D721Med (cell line): ENCODE results near the gene MARS1.

Source experiments
- DNase-seq: peaks from one replicate; pipeline ENCODE4 v3.0.0; 2011; ENCODE audit warnings: low spot score; ENCODE audit not compliant: insufficient read length
- FAIRE-seq: peaks from 2 replicates; lab custom pipeline; 2011; peaks lifted over from hg19 to GRCh38; lab: Jason Lieb, UNC
- TF ChIP-seq, protein P1 (sequence below): IDR thresholded peaks from 2 replicates; pipeline ENCODE4 v1.5.1; 2012; ENCODE audit warnings: mild to moderate bottlenecking, control low read depth; ENCODE audit not compliant: insufficient read depth; ENCODE audit errors: missing control alignments

MARS1 gene

DNA sequence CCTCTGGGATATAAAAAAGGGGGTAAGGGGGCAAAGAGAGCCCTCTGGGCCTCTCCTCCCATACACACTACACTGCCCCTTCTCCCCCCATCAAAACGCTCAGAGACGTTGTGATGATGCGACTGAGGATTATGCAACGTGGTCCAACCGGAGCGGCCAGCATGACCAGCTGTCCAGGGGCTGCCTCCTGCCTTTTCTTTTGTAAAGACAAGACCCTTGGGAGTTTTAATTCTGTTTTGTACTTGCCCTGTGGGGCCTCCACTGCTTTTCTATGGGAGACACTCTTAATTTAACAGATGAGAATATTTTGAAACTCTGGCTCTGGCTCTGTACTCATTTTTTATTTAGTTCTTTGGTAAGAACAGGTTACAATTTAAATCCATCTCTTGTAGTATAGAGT, 42.0 kb downstream of the MARS1 start:
- DNase-seq, result no peak
- no peak for FAIRE-seq
- TF ChIP-seq, protein P1, sequence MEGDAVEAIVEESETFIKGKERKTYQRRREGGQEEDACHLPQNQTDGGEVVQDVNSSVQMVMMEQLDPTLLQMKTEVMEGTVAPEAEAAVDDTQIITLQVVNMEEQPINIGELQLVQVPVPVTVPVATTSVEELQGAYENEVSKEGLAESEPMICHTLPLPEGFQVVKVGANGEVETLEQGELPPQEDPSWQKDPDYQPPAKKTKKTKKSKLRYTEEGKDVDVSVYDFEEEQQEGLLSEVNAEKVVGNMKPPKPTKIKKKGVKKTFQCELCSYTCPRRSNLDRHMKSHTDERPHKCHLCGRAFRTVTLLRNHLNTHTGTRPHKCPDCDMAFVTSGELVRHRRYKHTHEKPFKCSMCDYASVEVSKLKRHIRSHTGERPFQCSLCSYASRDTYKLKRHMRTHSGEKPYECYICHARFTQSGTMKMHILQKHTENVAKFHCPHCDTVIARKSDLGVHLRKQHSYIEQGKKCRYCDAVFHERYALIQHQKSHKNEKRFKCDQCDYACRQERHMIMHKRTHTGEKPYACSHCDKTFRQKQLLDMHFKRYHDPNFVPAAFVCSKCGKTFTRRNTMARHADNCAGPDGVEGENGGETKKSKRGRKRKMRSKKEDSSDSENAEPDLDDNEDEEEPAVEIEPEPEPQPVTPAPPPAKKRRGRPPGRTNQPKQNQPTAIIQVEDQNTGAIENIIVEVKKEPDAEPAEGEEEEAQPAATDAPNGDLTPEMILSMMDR, result no peak

DNA sequence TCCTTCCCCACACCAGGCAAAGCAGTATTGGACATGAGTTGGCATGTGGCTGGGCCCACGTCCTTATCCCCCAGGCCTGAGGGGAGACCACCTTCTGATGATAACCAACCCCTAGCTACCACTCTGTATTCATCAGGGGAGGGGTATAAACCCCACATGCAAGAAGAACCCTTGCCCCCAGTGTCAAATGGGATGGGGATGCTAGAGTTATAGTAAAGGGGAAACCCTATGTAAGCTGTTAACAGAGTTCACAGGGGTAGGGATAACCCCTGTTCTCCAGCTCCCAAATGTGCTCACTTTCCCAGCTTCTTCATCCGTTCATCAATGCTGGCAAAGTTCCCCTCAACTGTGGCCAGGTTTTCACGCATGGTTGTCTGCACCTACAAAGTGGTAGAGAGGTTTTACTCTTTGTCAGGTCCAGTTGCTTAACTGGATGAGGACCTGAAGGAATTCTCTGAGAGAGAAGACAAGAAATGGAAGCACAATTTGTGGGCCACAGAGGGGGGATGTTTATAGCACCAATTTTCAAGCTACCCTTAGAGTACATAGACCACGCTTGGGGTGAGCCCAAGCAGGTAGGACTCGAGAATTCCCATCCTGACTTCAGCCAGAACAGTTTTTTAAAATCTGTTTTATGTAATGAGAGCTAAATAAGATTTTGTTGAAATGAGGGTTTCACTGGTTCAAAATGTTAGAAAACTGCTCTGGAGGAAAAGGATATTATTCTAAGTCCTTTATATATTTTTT, 42.7 kb downstream of the MARS1 start:
- no peak for DNase-seq
- TF ChIP-seq, protein P1, result no peak
- no peak for FAIRE-seq

DNA sequence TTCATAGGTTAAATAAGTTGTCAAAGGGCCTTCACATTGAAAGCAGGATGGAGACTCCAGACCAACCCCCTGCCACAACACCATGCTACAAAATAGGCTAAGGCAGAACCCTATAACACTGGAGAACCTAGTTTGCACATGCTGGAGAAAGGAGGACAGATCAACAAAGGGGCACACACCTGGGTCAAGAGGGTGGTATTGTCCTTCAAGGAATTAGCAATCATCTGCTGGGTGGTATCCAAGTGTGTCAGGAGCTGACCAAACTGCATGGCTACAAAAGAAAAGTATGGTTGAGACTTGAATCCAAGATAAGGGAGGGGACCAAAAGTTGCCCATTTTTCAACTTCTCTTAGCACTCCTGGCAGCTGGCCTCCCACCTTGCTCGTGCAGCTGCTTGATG, 44.0 kb downstream of the MARS1 start:
- TF ChIP-seq, protein P1, result no peak
- DNase-seq, result no peak
- no peak for FAIRE-seq

- no peak for DNase-seq
- TF ChIP-seq, protein P1, result no peak
- FAIRE-seq, result no peak
These were observed 45.2 kb downstream of the MARS1 start for GRCh38 chr12:57533108-57533507.

DNA sequence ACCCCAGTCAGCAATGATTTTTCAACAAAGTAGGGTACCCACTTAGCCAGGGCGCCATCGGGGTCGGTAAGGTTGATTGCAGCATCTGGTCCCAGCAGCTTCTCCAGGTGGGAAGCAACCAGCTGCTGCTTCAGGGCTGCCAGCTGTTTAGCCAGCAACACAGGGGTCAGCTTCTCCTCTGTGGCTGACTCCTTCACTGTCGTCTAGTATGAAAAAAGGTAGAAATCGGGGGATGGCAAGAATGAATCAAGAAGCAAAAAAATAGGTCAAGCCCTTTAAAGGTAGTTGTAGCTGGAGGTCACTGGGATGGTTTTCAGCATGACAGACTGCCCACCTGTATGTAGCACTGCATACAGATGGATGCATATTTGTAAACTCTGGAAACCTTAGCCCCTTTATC, 46.4 kb downstream of the MARS1 start:
- no peak for DNase-seq
- TF ChIP-seq, protein P1, result no peak
- FAIRE-seq, result no peak

GRCh38 chr12:57534991-57535543, 47.2 kb downstream of the MARS1 start:
- FAIRE-seq (no peak), DNase-seq (no peak)
- TF ChIP-seq, protein P1, result no peak
